HCT116 (cell line): ENCODE measurements around the gene BTBD9. TPM values are rescaled to one million over a fixed set of nuclear protein-coding genes. Genes with fewer than 3 reads are reported as not detected.

Experiments used
- ATAC-seq: fragments of 200-7000 bp; cut with Tn5 transposase; 2 replicates; pipeline ENCODE4 v1.9.1; 2020; ENCODE audit warnings: mild to moderate bottlenecking, moderate library complexity
- BruUV-seq: library from RNA; stranded (reverse); fragments of 400-500 nt; replicated peaks from 2 replicates; lab custom pipeline; 2021; lab: Mats Ljungman, UMichigan
- CTCF ChIA-PET: fragments of 300-600 bp; sonication (Branson Sonifier 250); formaldehyde crosslinking; loops from one replicate; lab custom pipeline; 2021; ENCODE audit warnings: antibody characterized with exemption; lab: Charles Lee
- POLR2A ChIA-PET: fragments of 300-600, 350-600 bp; sonication (Branson Sonifier 250); formaldehyde crosslinking; loops from one replicate; lab custom pipeline; 2021; ENCODE audit warnings: antibody characterized with exemption; lab: Charles Lee
- RAD21 ChIA-PET, 2 experiments: fragments of 300-600 bp; sonication (Branson Sonifier 250); formaldehyde crosslinking; loops; one replicate each; lab custom pipeline; 2023; ENCODE audit warnings: low total read pairs in 2 of 2; ENCODE audit not compliant: uncharacterized antibody in 2 of 2, unreplicated experiment in 2 of 2, low non-redundant PET in 1 of 2; lab: Charles Lee
- DNase-seq: peaks from one replicate; pipeline ENCODE4 v3.0.0-alpha.2; 2010; ENCODE audit warnings: low read depth, low spot score
- H2AFZ ChIP-seq: fragments of 200-600 bp; shearing (Covaris generic), sonication (generic); 2 replicates; pipeline ENCODE4 v1.6.1; 2017; ENCODE audit warnings: low read depth, mixed run types, mixed read lengths, antibody characterized with exemption, low read length; ENCODE audit not compliant: poor library complexity, severe bottlenecking
- H3K27ac ChIP-seq: 2 replicates; pipeline ENCODE4 v1.5.1; 2012; ENCODE audit warnings: low read depth, low read length
- H3K27me3 ChIP-seq: fragments of 200-600 bp; sonication (generic); 2 replicates; pipeline ENCODE4 v1.6.1; 2016; ENCODE audit warnings: mixed run types, low read length, mixed read lengths; ENCODE audit not compliant: insufficient read depth
- H3K36me3 ChIP-seq, 2 experiments: fragments of 200-500 bp in 1 of 2; fragments of 200-600 bp in 1 of 2; sonication (Bioruptor generic) in 1 of 2; sonication (generic) in 1 of 2; 2 replicates each; pipeline versions ENCODE4 v1.5.1 to v1.6.1; 2014 to 2016; ENCODE audit warnings: low read length in 2 of 2, inconsistent platforms in 1 of 2, mixed read lengths in 1 of 2, mixed run types in 1 of 2; ENCODE audit not compliant: insufficient read depth in 2 of 2, control insufficient read depth in 1 of 2
- H3K4me1 ChIP-seq, 2 experiments: fragments of 200-600 bp in 1 of 2; sonication (generic) in 1 of 2; 2 replicates each; pipeline versions ENCODE4 v1.5.1 to v1.6.1; 2012 to 2017; ENCODE audit warnings: low read length in 2 of 2, inconsistent platforms in 1 of 2, mild to moderate bottlenecking in 1 of 2, mixed read lengths in 1 of 2, mixed run types in 1 of 2, moderate library complexity in 1 of 2; ENCODE audit not compliant: insufficient read depth in 2 of 2, control insufficient read depth in 1 of 2
- H3K4me2 ChIP-seq: fragments of 200-600 bp; sonication (generic); 2 replicates; pipeline ENCODE4 v1.6.1; 2017; ENCODE audit warnings: mixed run types, low read length, mixed read lengths
- H3K4me3 ChIP-seq, 2 experiments: fragments of 200-600 bp in 1 of 2; sonication (generic) in 1 of 2; replicated peaks in 1 of 2; 2 replicates each; pipeline ENCODE4 v1.5.1; 2011 to 2016; ENCODE audit warnings: low read length in 2 of 2, control low read depth in 1 of 2, low read depth in 1 of 2, mild to moderate bottlenecking in 1 of 2, mixed read lengths in 1 of 2, mixed run types in 1 of 2
- H3K79me2 ChIP-seq: fragments of 200-600 bp; sonication (generic); 2 replicates; pipeline ENCODE4 v1.6.1; 2017; ENCODE audit warnings: mild to moderate bottlenecking, mixed run types, low read length, moderate library complexity, mixed read lengths; ENCODE audit not compliant: insufficient read depth
- H3K9ac ChIP-seq: fragments of 200-600 bp; sonication (generic); 2 replicates; pipeline ENCODE4 v1.6.1; 2016; ENCODE audit warnings: low read length, mixed read lengths
- H3K9me2 ChIP-seq: fragments of 200-600 bp; sonication (generic), shearing (Covaris generic); 2 replicates; pipeline ENCODE4 v1.6.1; 2017; ENCODE audit warnings: mixed run types, mild to moderate bottlenecking, moderate library complexity; ENCODE audit not compliant: insufficient read depth
- H3K9me3 ChIP-seq, 2 experiments: fragments of 200-500 bp in 1 of 2; fragments of 200-600 bp in 1 of 2; sonication (Bioruptor generic) in 1 of 2; sonication (generic) in 1 of 2; 2 replicates each; pipeline ENCODE4 v1.6.1; 2014 to 2017; ENCODE audit warnings: low read length in 2 of 2, mixed read lengths in 2 of 2, inconsistent platforms in 1 of 2, low read depth in 1 of 2, mild to moderate bottlenecking in 1 of 2, mixed run types in 1 of 2, moderate library complexity in 1 of 2; ENCODE audit not compliant: control insufficient read depth in 1 of 2, insufficient read depth in 1 of 2
- H4K20me1 ChIP-seq: fragments of 200-600 bp; sonication (generic), shearing (Covaris generic); 2 replicates; pipeline ENCODE4 v1.6.1; 2017; ENCODE audit warnings: mixed run types, mild to moderate bottlenecking, moderate library complexity; ENCODE audit not compliant: insufficient read depth
- CBX3 ChIP-seq: IDR thresholded peaks from 2 replicates; pipeline ENCODE4 v1.6.1; 2012; ENCODE audit warnings: low read depth
- ELF1 ChIP-seq: IDR thresholded peaks from 2 replicates; pipeline ENCODE4 v1.6.1; 2012; ENCODE audit warnings: low read depth, borderline replicate concordance
- EZH2 ChIP-seq: fragments of 200-600 bp; sonication (generic); IDR thresholded peaks from 2 replicates; pipeline ENCODE4 v1.6.1; 2017; ENCODE audit warnings: antibody characterized with exemption, mixed run types
- EZH2phosphoT487 ChIP-seq: fragments of 200-600 bp; IDR thresholded peaks from 2 replicates; pipeline ENCODE4 v1.6.1; 2018; ENCODE audit warnings: antibody characterized with exemption, borderline replicate concordance
- FOSL1 ChIP-seq: IDR thresholded peaks from 2 replicates; pipeline ENCODE4 v1.6.1; 2012; ENCODE audit warnings: low read depth
- POLR2AphosphoS5 ChIP-seq: IDR thresholded peaks from 2 replicates; pipeline ENCODE4 v1.6.1; 2011; ENCODE audit warnings: mild to moderate bottlenecking, low read depth, low read length, moderate library complexity
- RAD21 ChIP-seq: IDR thresholded peaks from 2 replicates; pipeline ENCODE4 v1.6.1; 2012; ENCODE audit warnings: low read depth, mild to moderate bottlenecking
- SP1 ChIP-seq: IDR thresholded peaks from 2 replicates; pipeline ENCODE4 v1.6.1; 2012; ENCODE audit warnings: low read depth
- SRF ChIP-seq: IDR thresholded peaks from 2 replicates; pipeline ENCODE4 v1.6.1; 2012; ENCODE audit warnings: low read depth
- intact Hi-C: fragments of 100-400 bp; cut with micrococcal nuclease; formaldehyde crosslinking; loops from 2 replicates; pipeline ENCODE4 v1.10.0; 2022
- total RNA-seq: library from RNA; stranded (reverse); gene quantifications from one replicate; pipeline ENCODE4 v1.2.1, GENCODE V29; 2021; ENCODE audit not compliant: unreplicated experiment
- TF ChIP-seq, protein P1 (sequence below): IDR thresholded peaks from 2 replicates; pipeline ENCODE4 v1.6.1; 2012
- TF ChIP-seq, protein P2 (sequence below): IDR thresholded peaks from 2 replicates; pipeline ENCODE4 v1.6.1; 2012; ENCODE audit warnings: low read depth
- TF ChIP-seq, protein P3 (sequence below), 3 experiments: fragments of 200-600 bp in 1 of 3; sonication (generic) in 1 of 3; IDR thresholded peaks in 2 of 3; conservative IDR thresholded peaks in 1 of 3; 2 replicates each; pipeline ENCODE4 v1.5.1; 2012 to 2017; ENCODE audit warnings: low read depth in 2 of 3, low read length in 2 of 3, antibody characterized with exemption in 1 of 3, borderline replicate concordance in 1 of 3, control low read depth in 1 of 3, mild to moderate bottlenecking in 1 of 3, mixed read lengths in 1 of 3, mixed run types in 1 of 3, moderate library complexity in 1 of 3; ENCODE audit not compliant: insufficient read depth in 1 of 3
- TF ChIP-seq, protein P4 (sequence below): IDR thresholded peaks from 2 replicates; pipeline ENCODE4 v1.6.1; 2012
- TF ChIP-seq, protein P5 (sequence below): IDR thresholded peaks from 2 replicates; pipeline ENCODE4 v1.6.1; 2011; ENCODE audit warnings: mild to moderate bottlenecking, low read length, moderate library complexity; ENCODE audit not compliant: insufficient replicate concordance; ENCODE audit errors: extremely low read depth

Gene BTBD9
- total RNA-seq, 1 experiment from 2014 or later, result 10.9 TPM

DNA sequence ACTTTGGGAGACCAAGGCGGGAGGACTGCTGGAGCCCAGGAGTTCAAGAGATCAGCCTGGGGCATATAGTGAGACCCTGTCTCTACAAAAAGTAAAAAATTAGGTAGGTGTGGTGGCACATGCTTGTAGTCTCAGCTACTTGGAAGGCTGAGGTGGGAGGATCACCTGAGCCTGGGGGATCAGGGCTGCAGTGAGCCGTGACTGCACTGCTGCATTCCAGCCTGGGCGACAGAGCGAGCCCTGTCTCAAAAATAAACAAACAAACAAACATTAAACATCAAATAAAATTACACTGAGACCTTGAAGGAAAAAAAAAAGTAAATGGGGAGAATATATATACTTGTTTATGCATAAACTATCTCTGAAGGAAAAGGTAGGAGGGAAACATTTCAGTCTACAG is 432.4 kb downstream of the BTBD9 start:
- Histone ChIP-seq H3K9ac (no peak overlapping the region), H3K27ac (no peak overlapping the region), H3K9me2 (no peaks in the 10 kb centered on the region), H2AFZ (no peak overlapping the region), H3K36me3 (no peaks in the 10 kb centered on the region), H3K4me2 (no peak overlapping the region), H3K27me3 (no peaks in the 10 kb centered on the region), H4K20me1 (no peaks in the 10 kb centered on the region), H3K4me3 (no peak overlapping the region), H3K9me3 (no peaks in the 10 kb centered on the region), H3K4me1 (no peaks in the 10 kb centered on the region), H3K79me2 (no peaks in the 10 kb centered on the region)
- RAD21 ChIA-PET, result no interaction called here
- CTCF ChIA-PET, result no interaction called here
- TF ChIP-seq CBX3, result no peak
- no peak for TF ChIP-seq SRF
- no peak for TF ChIP-seq RAD21
- no peak for TF ChIP-seq ELF1
- no peak for TF ChIP-seq EZH2phosphoT487
- TF ChIP-seq, protein P1, sequence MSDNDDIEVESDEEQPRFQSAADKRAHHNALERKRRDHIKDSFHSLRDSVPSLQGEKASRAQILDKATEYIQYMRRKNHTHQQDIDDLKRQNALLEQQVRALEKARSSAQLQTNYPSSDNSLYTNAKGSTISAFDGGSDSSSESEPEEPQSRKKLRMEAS, result no peak
- TF ChIP-seq, protein P2, sequence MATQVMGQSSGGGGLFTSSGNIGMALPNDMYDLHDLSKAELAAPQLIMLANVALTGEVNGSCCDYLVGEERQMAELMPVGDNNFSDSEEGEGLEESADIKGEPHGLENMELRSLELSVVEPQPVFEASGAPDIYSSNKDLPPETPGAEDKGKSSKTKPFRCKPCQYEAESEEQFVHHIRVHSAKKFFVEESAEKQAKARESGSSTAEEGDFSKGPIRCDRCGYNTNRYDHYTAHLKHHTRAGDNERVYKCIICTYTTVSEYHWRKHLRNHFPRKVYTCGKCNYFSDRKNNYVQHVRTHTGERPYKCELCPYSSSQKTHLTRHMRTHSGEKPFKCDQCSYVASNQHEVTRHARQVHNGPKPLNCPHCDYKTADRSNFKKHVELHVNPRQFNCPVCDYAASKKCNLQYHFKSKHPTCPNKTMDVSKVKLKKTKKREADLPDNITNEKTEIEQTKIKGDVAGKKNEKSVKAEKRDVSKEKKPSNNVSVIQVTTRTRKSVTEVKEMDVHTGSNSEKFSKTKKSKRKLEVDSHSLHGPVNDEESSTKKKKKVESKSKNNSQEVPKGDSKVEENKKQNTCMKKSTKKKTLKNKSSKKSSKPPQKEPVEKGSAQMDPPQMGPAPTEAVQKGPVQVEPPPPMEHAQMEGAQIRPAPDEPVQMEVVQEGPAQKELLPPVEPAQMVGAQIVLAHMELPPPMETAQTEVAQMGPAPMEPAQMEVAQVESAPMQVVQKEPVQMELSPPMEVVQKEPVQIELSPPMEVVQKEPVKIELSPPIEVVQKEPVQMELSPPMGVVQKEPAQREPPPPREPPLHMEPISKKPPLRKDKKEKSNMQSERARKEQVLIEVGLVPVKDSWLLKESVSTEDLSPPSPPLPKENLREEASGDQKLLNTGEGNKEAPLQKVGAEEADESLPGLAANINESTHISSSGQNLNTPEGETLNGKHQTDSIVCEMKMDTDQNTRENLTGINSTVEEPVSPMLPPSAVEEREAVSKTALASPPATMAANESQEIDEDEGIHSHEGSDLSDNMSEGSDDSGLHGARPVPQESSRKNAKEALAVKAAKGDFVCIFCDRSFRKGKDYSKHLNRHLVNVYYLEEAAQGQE, result no peak
- TF ChIP-seq, protein P3, sequence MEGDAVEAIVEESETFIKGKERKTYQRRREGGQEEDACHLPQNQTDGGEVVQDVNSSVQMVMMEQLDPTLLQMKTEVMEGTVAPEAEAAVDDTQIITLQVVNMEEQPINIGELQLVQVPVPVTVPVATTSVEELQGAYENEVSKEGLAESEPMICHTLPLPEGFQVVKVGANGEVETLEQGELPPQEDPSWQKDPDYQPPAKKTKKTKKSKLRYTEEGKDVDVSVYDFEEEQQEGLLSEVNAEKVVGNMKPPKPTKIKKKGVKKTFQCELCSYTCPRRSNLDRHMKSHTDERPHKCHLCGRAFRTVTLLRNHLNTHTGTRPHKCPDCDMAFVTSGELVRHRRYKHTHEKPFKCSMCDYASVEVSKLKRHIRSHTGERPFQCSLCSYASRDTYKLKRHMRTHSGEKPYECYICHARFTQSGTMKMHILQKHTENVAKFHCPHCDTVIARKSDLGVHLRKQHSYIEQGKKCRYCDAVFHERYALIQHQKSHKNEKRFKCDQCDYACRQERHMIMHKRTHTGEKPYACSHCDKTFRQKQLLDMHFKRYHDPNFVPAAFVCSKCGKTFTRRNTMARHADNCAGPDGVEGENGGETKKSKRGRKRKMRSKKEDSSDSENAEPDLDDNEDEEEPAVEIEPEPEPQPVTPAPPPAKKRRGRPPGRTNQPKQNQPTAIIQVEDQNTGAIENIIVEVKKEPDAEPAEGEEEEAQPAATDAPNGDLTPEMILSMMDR (IDR thresholded peaks at IDR 0.05 in 2 of 3, conservative IDR thresholded peaks at IDR 0.05 in 1 of 3; ENCODE audit: borderline replicate concordance in 1 of 3, insufficient read depth in 1 of 3, low read depth in 2 of 3, low read length in 2 of 3), result no peak
- no peak for TF ChIP-seq EZH2
- TF ChIP-seq, protein P4, sequence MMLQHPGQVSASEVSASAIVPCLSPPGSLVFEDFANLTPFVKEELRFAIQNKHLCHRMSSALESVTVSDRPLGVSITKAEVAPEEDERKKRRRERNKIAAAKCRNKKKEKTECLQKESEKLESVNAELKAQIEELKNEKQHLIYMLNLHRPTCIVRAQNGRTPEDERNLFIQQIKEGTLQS, result no peak
- TF ChIP-seq FOSL1, result no peak
- TF ChIP-seq POLR2AphosphoS5, result no peak
- TF ChIP-seq, protein P5, sequence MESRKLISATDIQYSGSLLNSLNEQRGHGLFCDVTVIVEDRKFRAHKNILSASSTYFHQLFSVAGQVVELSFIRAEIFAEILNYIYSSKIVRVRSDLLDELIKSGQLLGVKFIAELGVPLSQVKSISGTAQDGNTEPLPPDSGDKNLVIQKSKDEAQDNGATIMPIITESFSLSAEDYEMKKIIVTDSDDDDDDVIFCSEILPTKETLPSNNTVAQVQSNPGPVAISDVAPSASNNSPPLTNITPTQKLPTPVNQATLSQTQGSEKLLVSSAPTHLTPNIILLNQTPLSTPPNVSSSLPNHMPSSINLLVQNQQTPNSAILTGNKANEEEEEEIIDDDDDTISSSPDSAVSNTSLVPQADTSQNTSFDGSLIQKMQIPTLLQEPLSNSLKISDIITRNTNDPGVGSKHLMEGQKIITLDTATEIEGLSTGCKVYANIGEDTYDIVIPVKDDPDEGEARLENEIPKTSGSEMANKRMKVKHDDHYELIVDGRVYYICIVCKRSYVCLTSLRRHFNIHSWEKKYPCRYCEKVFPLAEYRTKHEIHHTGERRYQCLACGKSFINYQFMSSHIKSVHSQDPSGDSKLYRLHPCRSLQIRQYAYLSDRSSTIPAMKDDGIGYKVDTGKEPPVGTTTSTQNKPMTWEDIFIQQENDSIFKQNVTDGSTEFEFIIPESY, result no peak
- no peak for TF ChIP-seq SP1
- POLR2A ChIA-PET, result no interaction called here
- BruUV-seq, result no TSS peak
- no peak for DNase-seq
- intact Hi-C loops, result no loop called here
- ATAC-seq, result no peak
